MM.1S (cell line): Measurements from ENCODE around the gene NEK8.

ENCODE experiments used
- DNase-seq: peaks from one replicate; pipeline ENCODE4 v3.0.0-alpha.2; 2015
- H2AFZ ChIP-seq: fragments of 300-600 bp; sonication (generic); 2 replicates; pipeline ENCODE4 v1.6.0; 2016; ENCODE audit warnings: antibody characterized with exemption, low read length
- H3F3A ChIP-seq: fragments of 300-600 bp; sonication (generic); 2 replicates; pipeline ENCODE4 v1.6.1; 2016; ENCODE audit warnings: mild to moderate bottlenecking, antibody characterized with exemption, low read length, moderate library complexity, mixed read lengths; ENCODE audit not compliant: insufficient read depth
- H3K27ac ChIP-seq: fragments of 300-600 bp; sonication (generic); 2 replicates; pipeline ENCODE4 v1.5.1; 2016; ENCODE audit warnings: mild to moderate bottlenecking, low read length
- H3K27me3 ChIP-seq: fragments of 300-600 bp; sonication (generic); replicated peaks from 2 replicates; pipeline ENCODE4 v1.6.0; 2016; ENCODE audit warnings: low read length; ENCODE audit not compliant: insufficient read depth
- H3K36me3 ChIP-seq: fragments of 300-600 bp; sonication (generic); replicated peaks from 2 replicates; pipeline ENCODE4 v1.6.1; 2016; ENCODE audit warnings: mild to moderate bottlenecking, low read length, mixed read lengths; ENCODE audit not compliant: insufficient read depth
- H3K4me1 ChIP-seq: fragments of 300-600 bp; sonication (generic); 2 replicates; pipeline ENCODE4 v1.6.1; 2016; ENCODE audit warnings: low read length, mixed read lengths
- H3K4me2 ChIP-seq: fragments of 300-600 bp; sonication (generic); 2 replicates; pipeline ENCODE4 v1.6.0; 2016; ENCODE audit warnings: low read depth, low read length
- H3K4me3 ChIP-seq: fragments of 300-600 bp; sonication (generic); 2 replicates; pipeline ENCODE4 v1.5.1; 2016; ENCODE audit warnings: low read length, mixed read lengths
- H3K79me2 ChIP-seq: fragments of 300-600 bp; sonication (generic); 2 replicates; pipeline ENCODE4 v1.6.1; 2016; ENCODE audit warnings: mixed run types, low read length, mixed read lengths
- H3K9ac ChIP-seq: fragments of 300-600 bp; sonication (generic); 2 replicates; pipeline ENCODE4 v1.6.1; 2016; ENCODE audit warnings: low read length, mixed read lengths
- H3K9me2 ChIP-seq: fragments of 300-600 bp; sonication (generic); replicated peaks from 2 replicates; pipeline ENCODE4 v1.6.1; 2016; ENCODE audit warnings: mild to moderate bottlenecking, low read length, mixed read lengths; ENCODE audit not compliant: insufficient read depth
- H3K9me3 ChIP-seq: fragments of 300-600 bp; sonication (generic); replicated peaks from 2 replicates; pipeline ENCODE4 v1.6.1; 2016; ENCODE audit warnings: mild to moderate bottlenecking, low read length, mixed read lengths; ENCODE audit not compliant: insufficient read depth
- H4K20me1 ChIP-seq: fragments of 300-600 bp; sonication (generic); 2 replicates; pipeline ENCODE4 v1.6.1; 2016; ENCODE audit warnings: mild to moderate bottlenecking, low read length, moderate library complexity, mixed read lengths; ENCODE audit not compliant: insufficient read depth
- CTCF ChIP-seq: fragments of 300-600 bp; sonication (generic); IDR thresholded peaks from 2 replicates; pipeline ENCODE4 v1.5.1; 2016; ENCODE audit warnings: antibody characterized with exemption, low read length, mixed read lengths
- EZH2 ChIP-seq: fragments of 300-600 bp; sonication (generic); optimal IDR thresholded peaks from 2 replicates; pipeline ENCODE3; 2017; ENCODE audit warnings: low read depth, mild to moderate bottlenecking, antibody characterized with exemption, low read length, mixed read lengths
- EZH2phosphoT487 ChIP-seq: fragments of 300-600 bp; sonication (generic); IDR thresholded peaks from 2 replicates; pipeline ENCODE4 v1.6.1; 2018; ENCODE audit warnings: antibody characterized with exemption, low read length

The NEK8 gene

DNA sequence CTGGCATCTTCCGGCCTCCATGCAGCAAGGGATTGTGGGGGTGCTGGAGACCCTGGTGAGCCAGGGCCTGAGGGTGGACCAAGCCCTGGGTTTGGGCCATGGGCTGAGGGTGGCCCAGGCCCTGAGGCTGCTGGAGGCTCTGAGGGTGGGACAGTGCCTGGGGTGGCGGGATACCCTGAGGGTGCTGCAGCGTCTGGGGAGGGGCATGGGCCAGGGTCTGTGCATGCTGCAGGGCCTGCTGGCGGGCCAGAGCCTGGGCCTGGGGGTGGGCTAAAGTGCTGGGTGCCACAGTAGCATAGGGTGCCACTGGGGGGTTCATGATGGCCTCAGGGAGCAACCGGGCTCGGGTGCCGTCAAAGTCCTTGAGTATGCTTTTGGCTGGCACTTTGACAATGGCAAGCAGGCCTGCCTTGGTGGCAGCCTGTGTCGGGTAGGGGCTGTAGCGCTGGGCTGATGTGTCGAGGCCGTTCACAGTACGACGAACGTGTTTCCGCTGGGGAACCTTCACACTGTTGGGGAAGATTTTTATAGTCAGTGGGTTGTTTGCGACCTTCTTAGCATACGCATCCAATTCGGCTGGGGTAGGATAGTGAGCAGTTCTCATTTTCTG, 30.8 kb downstream of the NEK8 start:
- H2AFZ ChIP-seq, result no peak overlapping the region
- peaks cover 12% of the 10 kb centered on the region for H3K4me1 ChIP-seq
- TF ChIP-seq EZH2phosphoT487, result no peak
- TF ChIP-seq EZH2, result no peak
- TF ChIP-seq CTCF, result no peak
- H3K9ac ChIP-seq, result no peak overlapping the region
- H3K27ac ChIP-seq, result no peak overlapping the region
- H3K79me2 ChIP-seq, result peaks cover 7% of the 10 kb centered on the region; the same call in 1 of the 2 replicates
- no peaks in the 10 kb centered on the region for H4K20me1 ChIP-seq
- no peak overlapping the region for H3K4me3 ChIP-seq
- H3K4me2 ChIP-seq, result no peak overlapping the region
- H3K36me3 ChIP-seq, result no peaks in the 10 kb centered on the region
- no peaks in the 10 kb centered on the region for H3K9me2 ChIP-seq
- no peak for DNase-seq
- no peaks in the 10 kb centered on the region for H3K27me3 ChIP-seq
- no peaks in the 10 kb centered on the region for H3K9me3 ChIP-seq
- H3F3A ChIP-seq, result peaks cover 9% of the 10 kb centered on the region

GRCh38 chr17:28760601-28761562, 32.3 kb downstream of the NEK8 start:
- Histone ChIP-seq H3K36me3 (no peaks in the 10 kb centered on the region), H3K9ac (no peak overlapping the region), H3K4me3 (no peak overlapping the region), H3K9me3 (no peaks in the 10 kb centered on the region), H3F3A (peaks cover 9% of the 10 kb centered on the region), H2AFZ (no peak overlapping the region), H3K4me1 (peaks cover 12% of the 10 kb centered on the region), H3K4me2 (no peak overlapping the region), H3K9me2 (no peaks in the 10 kb centered on the region), H3K27me3 (no peaks in the 10 kb centered on the region), H4K20me1 (no peaks in the 10 kb centered on the region), H3K79me2 (peaks cover 7% of the 10 kb centered on the region; the same call in 1 of the 2 replicates), H3K27ac (no peak overlapping the region)
- no peak for DNase-seq
- TF ChIP-seq EZH2phosphoT487 (no peak), EZH2 (no peak), CTCF (no peak)

- Histone ChIP-seq H3K4me1 (peaks cover 12% of the 10 kb centered on the region), H3K27ac (peak overlapping the region; percentile 52; the same call in 1 of the 2 replicates), H3K9me3 (no peaks in the 10 kb centered on the region), H2AFZ (no peak overlapping the region), H3K9me2 (no peaks in the 10 kb centered on the region), H4K20me1 (no peaks in the 10 kb centered on the region), H3K79me2 (peaks cover 7% of the 10 kb centered on the region; the same call in 1 of the 2 replicates), H3K27me3 (no peaks in the 10 kb centered on the region), H3K4me2 (peak overlapping the region; percentile 32), H3K4me3 (no peak overlapping the region), H3F3A (peaks cover 9% of the 10 kb centered on the region), H3K36me3 (no peaks in the 10 kb centered on the region), H3K9ac (peak overlapping the region; percentile 12; the same call in 1 of the 2 replicates)
- TF ChIP-seq EZH2phosphoT487, result no peak
- DNase-seq, result peak; percentile 36
Observed at GRCh38 chr17:28763137-28763799, 34.7 kb downstream of the NEK8 start.
